SK-N-MC (cell line): ENCODE data around the gene TRIM2.

ENCODE experiments used
- EZH2 ChIP-seq: fragments of 200-600 bp; sonication (generic); IDR thresholded peaks from one replicate; pipeline ENCODE4 v1.6.1; 2017; ENCODE audit warnings: antibody characterized with exemption
- FOXP2 ChIP-seq: optimal IDR thresholded peaks from 2 replicates; pipeline ENCODE3; 2011; ENCODE audit warnings: mild to moderate bottlenecking, moderate library complexity; ENCODE audit not compliant: insufficient read depth; ENCODE audit errors: extremely low read length, control extremely low read depth
- POLR2AphosphoS5 ChIP-seq: IDR thresholded peaks from 2 replicates; pipeline ENCODE4 v1.6.1; 2012; ENCODE audit warnings: mild to moderate bottlenecking, low read depth, low read length, borderline replicate concordance

DNA sequence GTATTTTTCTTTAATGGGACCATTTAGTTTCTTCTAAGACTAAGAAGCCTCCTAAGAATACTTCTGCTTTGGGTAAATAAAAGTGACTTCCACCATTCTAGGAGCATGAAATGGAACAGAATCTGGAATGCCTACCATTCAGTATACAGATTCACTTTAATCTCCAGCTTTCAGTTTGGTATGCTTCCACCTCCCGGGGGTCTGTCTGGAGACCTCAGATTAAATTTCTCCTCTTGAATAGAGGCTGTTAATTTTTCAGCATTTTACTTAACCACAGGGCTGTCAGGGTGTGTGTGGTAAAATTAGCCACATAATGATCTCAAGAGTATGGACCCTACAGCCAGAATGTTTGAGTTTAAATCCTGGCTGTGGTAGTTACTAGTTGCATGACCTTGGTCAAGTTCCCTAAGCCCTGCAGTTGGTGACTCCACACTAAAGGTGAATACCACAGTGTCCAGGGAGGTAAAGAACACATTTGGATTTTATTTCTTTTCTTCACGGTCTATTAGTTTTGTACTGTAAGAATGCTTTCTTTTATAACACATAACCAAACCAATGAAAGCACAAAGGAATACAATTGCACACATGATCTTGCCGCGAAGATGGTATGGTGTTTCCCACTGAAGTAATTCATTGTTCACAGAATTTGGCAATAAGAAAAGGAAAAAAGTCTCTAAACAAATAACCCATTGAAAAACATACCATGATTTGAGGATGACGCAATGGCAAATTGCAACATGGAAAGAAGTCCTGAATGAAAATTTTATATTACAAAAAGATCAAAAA lies 37.3 kb upstream of the TRIM2 start:
- TF ChIP-seq POLR2AphosphoS5 = no peak
- no peak for TF ChIP-seq EZH2
- TF ChIP-seq FOXP2 = no peak
